Esophagus squamous epithelium (tissue), 5 donors: ENCODE data around the gene DHRS4. TPM values are rescaled to one million over a fixed set of nuclear protein-coding genes. Genes with fewer than 3 reads are reported as not detected.

Source experiments
- DNase-seq: peaks from one replicate; lab custom pipeline; 2025; lab: John Stamatoyannopoulos, UW
- H3K27ac ChIP-seq, 4 donors: fragments of 200-600 bp; sonication (generic); one replicate each; pipeline ENCODE4 v1.5.1; 2016 to 2019; ENCODE audit warnings: mild to moderate bottlenecking in 1 of 4
- H3K27me3 ChIP-seq, 4 donors: fragments of 200-600 bp; sonication (generic); 1 replicate in 3 of 4; 2 replicates in 1 of 4; pipeline versions ENCODE4 v1.5.1 to v1.6.0; 2017 to 2021; ENCODE audit warnings: antibody characterized with exemption in 1 of 4
- H3K36me3 ChIP-seq, 3 donors: fragments of 200-600 bp; sonication (generic); one replicate each; pipeline ENCODE4 v1.5.1; 2016 to 2019
- H3K4me1 ChIP-seq, 3 donors: fragments of 200-600 bp; sonication (generic); one replicate each; pipeline ENCODE4 v1.5.1; 2017 to 2019
- H3K4me3 ChIP-seq, 4 donors: fragments of 200-600 bp; sonication (generic); 1 replicate in 3 of 4; 2 replicates in 1 of 4; pipeline ENCODE4 v1.5.1; 2016 to 2019; ENCODE audit warnings: mild to moderate bottlenecking in 2 of 4, moderate library complexity in 1 of 4
- H3K9me3 ChIP-seq, 3 donors: fragments of 200-600 bp; sonication (generic); one replicate each; pipeline ENCODE4 v1.5.1; 2016 to 2019
- CTCF ChIP-seq, 6 experiments: fragments of 450-650 bp in 4 of 6; fragments of 200-600 bp in 2 of 6; sonication (generic) in 2 of 6; IDR thresholded peaks; one replicate each; pipeline ENCODE4 v1.5.1; 2016 to 2019; ENCODE audit warnings: antibody characterized with exemption in 6 of 6, mild to moderate bottlenecking in 4 of 6, moderate library complexity in 4 of 6
- POLR2A ChIP-seq, 4 donors: fragments of 450-650 bp; IDR thresholded peaks; one replicate each; pipeline ENCODE4 v1.6.1; 2017; ENCODE audit warnings: antibody characterized with exemption in 4 of 4, mild to moderate bottlenecking in 4 of 4, moderate library complexity in 3 of 4
- WGBS, 2 donors: methylation state at CpG; one replicate each; pipeline ENCODE4 v1.1.5; 2018; 5-methylcytosine and 5-hydroxymethylcytosine counted together
- intact Hi-C: fragments of 100-400 bp; cut with DNase I; formaldehyde crosslinking; loops from one replicate; pipeline ENCODE4 v1.15.0; 2022
- total RNA-seq, 4 donors: library from RNA; depleted of rRNA; stranded (reverse); fragments of >200 nt; gene quantifications; one replicate each; pipeline ENCODE4 v1.1.0, GENCODE V29; 2016
- donor health status: DM: yes; HTN: yes; CAD: no.

Gene DHRS4
- total RNA-seq, 4 donors from 2014 or later: 27.5 to 46.0 (median 38.0) TPM

GRCh38 chr14:23916004-23916403 lies 37.6 kb upstream of the DHRS4 start:
- no peak for DNase-seq
- intact Hi-C loops: loop anchor here (10.0 kb wide), 1 partner anchor 281 kb away; the partner anchor contains the start of gene DHRS2
- Histone ChIP-seq H3K4me1 (no peaks in the 10 kb centered on the region), H3K4me3 (no peak overlapping the region), H3K9me3 (no peaks in the 10 kb centered on the region), H3K36me3 (no peaks in the 10 kb centered on the region), H3K27ac (no peak overlapping the region), H3K27me3 (no peaks in the 10 kb centered on the region)
- TF ChIP-seq CTCF (IDR thresholded peaks at IDR 0.05): no peak
- no peak for TF ChIP-seq POLR2A (IDR thresholded peaks at IDR 0.05)
- 26 to 56% methylated on average over 3 of the region's 3 CpGs for WGBS, 2 donors

GRCh38 chr14:23916446-23916845 lies 37.1 kb upstream of the DHRS4 start:
- Histone ChIP-seq H3K4me3 (no peak overlapping the region), H3K27me3 (no peaks in the 10 kb centered on the region), H3K9me3 (no peaks in the 10 kb centered on the region), H3K4me1 (no peaks in the 10 kb centered on the region), H3K36me3 (no peaks in the 10 kb centered on the region), H3K27ac (no peak overlapping the region)
- WGBS, 2 donors: 60 to 75% methylated on average over 5 of the region's 5 CpGs
- intact Hi-C loops: loop anchor here (10.0 kb wide), 1 partner anchor 282 kb away; the partner anchor contains the start of gene DHRS2
- no peak for TF ChIP-seq POLR2A (IDR thresholded peaks at IDR 0.05)
- TF ChIP-seq CTCF (IDR thresholded peaks at IDR 0.05): no peak
- no peak for DNase-seq

GRCh38 chr14:23922545-23922944 lies 31.0 kb upstream of the DHRS4 start:
- 78 to 79% methylated on average over 1 of the region's 1 CpG for WGBS, 2 donors
- no peaks in the 10 kb centered on the region for H3K36me3 ChIP-seq
- intact Hi-C loops: no loop called here
- no peaks in the 10 kb centered on the region for H3K4me1 ChIP-seq
- H3K27ac ChIP-seq: no peak overlapping the region
- H3K9me3 ChIP-seq: no peaks in the 10 kb centered on the region
- no peak overlapping the region for H3K4me3 ChIP-seq
- TF ChIP-seq CTCF (IDR thresholded peaks at IDR 0.05): no peak
- TF ChIP-seq POLR2A (IDR thresholded peaks at IDR 0.05): no peak
- no peak for DNase-seq
- no peaks in the 10 kb centered on the region for H3K27me3 ChIP-seq

- Histone ChIP-seq H3K27me3 (no peaks in the 10 kb centered on the region), H3K36me3 (no peaks in the 10 kb centered on the region), H3K4me1 (peaks cover 0 to 5% (median 0%) of the 10 kb centered on the region in 3 donors), H3K27ac (no peak overlapping the region), H3K4me3 (no peak overlapping the region), H3K9me3 (no peaks in the 10 kb centered on the region)
- intact Hi-C loops: no loop called here
- TF ChIP-seq CTCF (IDR thresholded peaks at IDR 0.05) (no peak), POLR2A (IDR thresholded peaks at IDR 0.05) (no peak)
- 76 to 87% methylated on average over 7 of the region's 7 CpGs for WGBS, 2 donors
- DNase-seq: no peak
These were observed 28.0 kb upstream of the DHRS4 start for GRCh38 chr14:23925523-23926075.

GRCh38 chr14:23926543-23926942 lies 27.0 kb upstream of the DHRS4 start:
- DNase-seq: no peak
- no peak overlapping the region for H3K27ac ChIP-seq
- no peaks in the 10 kb centered on the region for H3K36me3 ChIP-seq
- H3K4me1 ChIP-seq: peaks cover 0 to 8% (median 0%) of the 10 kb centered on the region in 3 donors
- WGBS, 2 donors: 94 to 95% methylated on average over 11 of the region's 11 CpGs
- H3K27me3 ChIP-seq: no peaks in the 10 kb centered on the region
- TF ChIP-seq CTCF (IDR thresholded peaks at IDR 0.05) (no peak), POLR2A (IDR thresholded peaks at IDR 0.05) (no peak)
- no peak overlapping the region for H3K4me3 ChIP-seq
- no peaks in the 10 kb centered on the region for H3K9me3 ChIP-seq
- intact Hi-C loops: no loop called here
